Ishikawa (cell line): ENCODE measurements around the gene LY6G6D.

Experiments used
- CEBPB ChIP-seq: IDR thresholded peaks from 2 replicates; pipeline ENCODE4 v1.6.1; 2012
- CREB1 ChIP-seq: IDR thresholded peaks from 2 replicates; pipeline ENCODE4 v1.6.1; 2012; ENCODE audit warnings: low read depth
- EGR1 ChIP-seq: IDR thresholded peaks from 2 replicates; pipeline ENCODE4 v1.6.1; 2012
- EP300 ChIP-seq: IDR thresholded peaks from 2 replicates; pipeline ENCODE4 v1.6.1; 2012; ENCODE audit warnings: borderline replicate concordance
- FOXM1 ChIP-seq: IDR thresholded peaks from 2 replicates; pipeline ENCODE4 v1.6.1; 2012; ENCODE audit warnings: low read depth, borderline replicate concordance
- MAX ChIP-seq: IDR thresholded peaks from 2 replicates; pipeline ENCODE4 v1.6.1; 2012
- NFIC ChIP-seq: IDR thresholded peaks from 2 replicates; pipeline ENCODE4 v1.6.1; 2012
- RAD21 ChIP-seq: IDR thresholded peaks from 2 replicates; pipeline ENCODE4 v1.6.1; 2012; ENCODE audit warnings: low read depth
- REST ChIP-seq: IDR thresholded peaks from 2 replicates; pipeline ENCODE4 v1.6.1; 2012; ENCODE audit warnings: low read depth, mild to moderate bottlenecking
- TAF1 ChIP-seq: IDR thresholded peaks from 2 replicates; pipeline ENCODE4 v1.6.1; 2012; ENCODE audit warnings: low read depth, mild to moderate bottlenecking
- TCF12 ChIP-seq: IDR thresholded peaks from 2 replicates; pipeline ENCODE4 v1.6.1; 2012; ENCODE audit warnings: low read depth
- TEAD4 ChIP-seq: IDR thresholded peaks from 2 replicates; pipeline ENCODE4 v1.6.1; 2012
- USF1 ChIP-seq: IDR thresholded peaks from 2 replicates; pipeline ENCODE4 v1.6.1; 2012
- YY1 ChIP-seq: IDR thresholded peaks from 2 replicates; pipeline ENCODE4 v1.6.1; 2012; ENCODE audit warnings: low read depth
- ZBTB7A ChIP-seq: IDR thresholded peaks from 2 replicates; pipeline ENCODE4 v1.6.1; 2012; ENCODE audit warnings: low read depth

LY6G6D gene

GRCh38 chr6:31683591-31683990 is 31.6 kb upstream of the LY6G6D start:
- no peak for TF ChIP-seq CEBPB
- TF ChIP-seq TCF12: no peak
- TF ChIP-seq TEAD4: no peak
- TF ChIP-seq YY1: no peak
- TF ChIP-seq MAX: no peak
- no peak for TF ChIP-seq REST
- no peak for TF ChIP-seq FOXM1
- no peak for TF ChIP-seq RAD21
- TF ChIP-seq NFIC: no peak
- TF ChIP-seq ZBTB7A: no peak
- no peak for TF ChIP-seq CREB1
- TF ChIP-seq EGR1: no peak
- TF ChIP-seq USF1: no peak
- no peak for TF ChIP-seq EP300

GRCh38 chr6:31686483-31686882 is 28.7 kb upstream of the LY6G6D start:
- no peak for TF ChIP-seq EP300
- TF ChIP-seq MAX: no peak
- TF ChIP-seq NFIC: no peak
- TF ChIP-seq TCF12: no peak
- TF ChIP-seq TAF1: no peak
- no peak for TF ChIP-seq CEBPB
- TF ChIP-seq FOXM1: no peak
- no peak for TF ChIP-seq EGR1
- TF ChIP-seq RAD21: no peak

- no peak for TF ChIP-seq TCF12
- no peak for TF ChIP-seq ZBTB7A
Measured at GRCh38 chr6:31687321-31687720, 27.8 kb upstream of the LY6G6D start.

GRCh38 chr6:31687860-31688693 is 27.1 kb upstream of the LY6G6D start:
- TF ChIP-seq USF1: no peak
- TF ChIP-seq TEAD4: no peak
- no peak for TF ChIP-seq EGR1
- TF ChIP-seq RAD21: no peak
- no peak for TF ChIP-seq MAX
- no peak for TF ChIP-seq NFIC
- no peak for TF ChIP-seq YY1
- TF ChIP-seq TAF1: no peak
- no peak for TF ChIP-seq CREB1
- no peak for TF ChIP-seq TCF12
- TF ChIP-seq REST: no peak
- no peak for TF ChIP-seq EP300
- TF ChIP-seq FOXM1: no peak
- no peak for TF ChIP-seq ZBTB7A
- no peak for TF ChIP-seq CEBPB

GRCh38 chr6:31689249-31690110 is 25.7 kb upstream of the LY6G6D start:
- TF ChIP-seq RAD21: no peak
- no peak for TF ChIP-seq TAF1
- no peak for TF ChIP-seq ZBTB7A
- TF ChIP-seq TCF12: no peak
- no peak for TF ChIP-seq YY1
- no peak for TF ChIP-seq EP300
- no peak for TF ChIP-seq TEAD4
- no peak for TF ChIP-seq CEBPB
- no peak for TF ChIP-seq REST
- TF ChIP-seq CREB1: no peak
- TF ChIP-seq FOXM1: no peak
- TF ChIP-seq MAX: no peak
- no peak for TF ChIP-seq NFIC
- no peak for TF ChIP-seq USF1
- TF ChIP-seq EGR1: no peak
